PC-9 (cell line): Measurements from ENCODE around the gene NLGN1. TPM values are rescaled to one million over a fixed set of nuclear protein-coding genes. Genes with fewer than 3 reads are reported as not detected.

Experiments
- BruUV-seq: library from RNA; stranded (reverse); fragments of 400-500 nt; replicated peaks from 2 replicates; lab custom pipeline; 2021; lab: Mats Ljungman, UMichigan
- CTCF ChIA-PET: fragments of 300-600 bp; sonication (Branson Sonifier 250); formaldehyde crosslinking; loops from one replicate; lab custom pipeline; 2022; ENCODE audit warnings: antibody characterized with exemption; lab: Charles Lee
- POLR2A ChIA-PET: fragments of 300-600 bp; sonication (Branson Sonifier 250); formaldehyde crosslinking; loops from one replicate; lab custom pipeline; 2022; ENCODE audit warnings: antibody characterized with exemption; ENCODE audit not compliant: unreplicated experiment; lab: Charles Lee
- DNase-seq, 2 experiments: peaks; one replicate each; pipeline versions ENCODE4 v3.0.0 to v3.0.0-alpha.2; 2015 to 2022; ENCODE audit warnings: mixed read lengths in 1 of 2
- H2AFZ ChIP-seq: fragments of 200-600 bp; sonication (generic); 2 replicates; pipeline ENCODE4 v1.8.1; 2017; ENCODE audit warnings: antibody characterized with exemption
- H3F3A ChIP-seq: fragments of 200-600 bp; sonication (generic); 2 replicates; pipeline ENCODE4 v1.8.1; 2017; ENCODE audit warnings: antibody characterized with exemption, mild to moderate bottlenecking, low read depth; ENCODE audit not compliant: insufficient read depth
- H3K27ac ChIP-seq: fragments of 200-600 bp; sonication (generic); 2 replicates; pipeline ENCODE4 v1.6.1; 2016; ENCODE audit warnings: mixed run types
- H3K27me3 ChIP-seq: fragments of 200-600 bp; sonication (generic); 2 replicates; pipeline ENCODE4 v1.6.1; 2016; ENCODE audit warnings: low read depth, mixed run types; ENCODE audit not compliant: insufficient read depth
- H3K36me3 ChIP-seq: fragments of 200-600 bp; sonication (generic); 2 replicates; pipeline ENCODE4 v1.6.1; 2016; ENCODE audit warnings: low read depth, mixed run types
- H3K4me1 ChIP-seq: fragments of 200-600 bp; sonication (generic); replicated peaks from 2 replicates; pipeline ENCODE4 v1.6.1; 2016; ENCODE audit warnings: mixed run types; ENCODE audit not compliant: insufficient read depth
- H3K4me2 ChIP-seq: fragments of 200-600 bp; sonication (generic); 2 replicates; pipeline ENCODE4 v1.6.1; 2017; ENCODE audit warnings: mixed run types
- H3K4me3 ChIP-seq: fragments of 200-600 bp; sonication (generic); 2 replicates; pipeline ENCODE4 v1.6.1; 2016; ENCODE audit warnings: mixed run types
- H3K79me2 ChIP-seq: fragments of 200-600 bp; sonication (generic); 2 replicates; pipeline ENCODE4 v1.6.1; 2017; ENCODE audit warnings: low read depth, mixed run types
- H3K9me2 ChIP-seq: fragments of 200-600 bp; sonication (generic); 2 replicates; pipeline ENCODE4 v1.8.1; 2017; ENCODE audit warnings: mild to moderate bottlenecking; ENCODE audit not compliant: insufficient read depth
- H3K9me3 ChIP-seq: fragments of 200-600 bp; sonication (generic); 2 replicates; pipeline ENCODE4 v1.8.1; 2016; ENCODE audit warnings: low read depth; ENCODE audit not compliant: insufficient read depth
- H4K20me1 ChIP-seq: fragments of 200-600 bp; sonication (generic); 2 replicates; pipeline ENCODE4 v1.8.1; 2017; ENCODE audit not compliant: insufficient read depth
- CTCF ChIP-seq: fragments of 200-600 bp; sonication (generic); conservative IDR thresholded peaks from 2 replicates; pipeline ENCODE4 v1.6.1; 2017; ENCODE audit warnings: mixed run types, antibody characterized with exemption, mild to moderate bottlenecking, moderate library complexity
- EZH2 ChIP-seq: fragments of 200-600 bp; sonication (generic); IDR thresholded peaks from 2 replicates; pipeline ENCODE4 v1.8.0; 2017; ENCODE audit warnings: antibody characterized with exemption, low read depth
- intact Hi-C: fragments of 100-400 bp; cut with micrococcal nuclease; formaldehyde crosslinking; loops from one replicate; pipeline ENCODE4 v1.10.0; 2022; ENCODE audit not compliant: unreplicated experiment
- total RNA-seq: library from RNA; stranded (reverse); gene quantifications from 2 replicates; pipeline ENCODE4 v1.2.3, GENCODE V29; 2021

The NLGN1 gene
- total RNA-seq, 1 experiment from 2014 or later, result 1.4 TPM

GRCh38 chr3:173748105-173748504 is 350.6 kb downstream of the NLGN1 start:
- ChIA-PET CTCF (no interaction called here), POLR2A (no interaction called here)
- Histone ChIP-seq H4K20me1 (no peaks in the 10 kb centered on the region), H2AFZ (no peak overlapping the region), H3K27ac (no peak overlapping the region), H3K4me1 (no peaks in the 10 kb centered on the region), H3K9me2 (no peaks in the 10 kb centered on the region), H3F3A (no peaks in the 10 kb centered on the region), H3K4me2 (no peak overlapping the region), H3K27me3 (no peaks in the 10 kb centered on the region), H3K79me2 (no peaks in the 10 kb centered on the region), H3K4me3 (no peak overlapping the region), H3K36me3 (no peaks in the 10 kb centered on the region), H3K9me3 (no peaks in the 10 kb centered on the region)
- no peak for TF ChIP-seq CTCF
- intact Hi-C loops, result no loop called here
- no peak for DNase-seq
- BruUV-seq, result no TSS peak

- no peak overlapping the region; the same call in 1 of the 2 replicates for H3K27ac ChIP-seq
- no peaks in the 10 kb centered on the region for H3K27me3 ChIP-seq
- H3K36me3 ChIP-seq, result no peaks in the 10 kb centered on the region
- H3K4me2 ChIP-seq, result no peak overlapping the region
- H3K9me2 ChIP-seq, result no peaks in the 10 kb centered on the region
- no peaks in the 10 kb centered on the region for H3K79me2 ChIP-seq
- POLR2A ChIA-PET, result no interaction called here
- CTCF ChIA-PET, result no interaction called here
- intact Hi-C loops, result no loop called here
- no peaks in the 10 kb centered on the region for H3K4me1 ChIP-seq
- no peaks in the 10 kb centered on the region for H4K20me1 ChIP-seq
- no peak for TF ChIP-seq CTCF
- TF ChIP-seq EZH2, result no peak
- no peak overlapping the region for H3K4me3 ChIP-seq
- no peaks in the 10 kb centered on the region for H3K9me3 ChIP-seq
- H3F3A ChIP-seq, result no peaks in the 10 kb centered on the region
- no TSS peak for BruUV-seq
- no peak for DNase-seq
- H2AFZ ChIP-seq, result peak overlapping the region; percentile 22; the same call in 1 of the 2 replicates
Observed at GRCh38 chr3:173750095-173750494, 352.6 kb downstream of the NLGN1 start.

- Histone ChIP-seq H3F3A (no peaks in the 10 kb centered on the region), H2AFZ (peak overlapping the region; percentile 22; the same call in 1 of the 2 replicates), H3K4me3 (no peak overlapping the region), H3K9me3 (no peaks in the 10 kb centered on the region), H3K36me3 (no peaks in the 10 kb centered on the region), H3K4me1 (no peaks in the 10 kb centered on the region), H3K9me2 (no peaks in the 10 kb centered on the region), H3K4me2 (no peak overlapping the region), H3K79me2 (no peaks in the 10 kb centered on the region), H3K27me3 (no peaks in the 10 kb centered on the region), H4K20me1 (no peaks in the 10 kb centered on the region), H3K27ac (no peak overlapping the region; the same call in 1 of the 2 replicates)
- intact Hi-C loops, result no loop called here
- ChIA-PET POLR2A (no interaction called here), CTCF (no interaction called here)
- no peak for TF ChIP-seq EZH2
- TF ChIP-seq CTCF, result no peak
- no TSS peak for BruUV-seq
- DNase-seq, result no peak
Observed at GRCh38 chr3:173750591-173750990, 353.0 kb downstream of the NLGN1 start.
